PC-9 (cell line): ENCODE data around the gene BEND3.

Experiments
- CTCF ChIP-seq: fragments of 200-600 bp; sonication (generic); conservative IDR thresholded peaks from 2 replicates; pipeline ENCODE4 v1.6.1; 2017; ENCODE audit warnings: mixed run types, antibody characterized with exemption, mild to moderate bottlenecking, moderate library complexity
- EZH2 ChIP-seq: fragments of 200-600 bp; sonication (generic); IDR thresholded peaks from 2 replicates; pipeline ENCODE4 v1.8.0; 2017; ENCODE audit warnings: antibody characterized with exemption, low read depth

GRCh38 chr6:107154131-107154800 lies 39.0 kb upstream of the BEND3 start:
- TF ChIP-seq CTCF, result no peak
- no peak for TF ChIP-seq EZH2
